Adrenal gland (tissue), 5 donors: ENCODE results near the gene VEGFA.
A peak's percentile ranks its signal among the peaks of the same experiment; 100 is the strongest.

ENCODE experiments used
- CTCF ChIP-seq, 6 experiments: fragments of 450-650 bp in 4 of 6; fragments of 200-600 bp in 2 of 6; sonication (generic) in 1 of 6; IDR thresholded peaks; 1 replicate in 5 of 6; 2 replicates in 1 of 6; pipeline versions ENCODE4 v1.5.1 to v1.8.0; 2016 to 2021; ENCODE audit warnings: antibody characterized with exemption in 6 of 6, mild to moderate bottlenecking in 2 of 6, moderate library complexity in 1 of 6
- POLR2A ChIP-seq, 2 donors: fragments of 450-650 bp; IDR thresholded peaks; one replicate each; pipeline ENCODE4 v1.6.1; 2017; ENCODE audit warnings: antibody characterized with exemption in 2 of 2, mild to moderate bottlenecking in 2 of 2, moderate library complexity in 1 of 2
- donor health status: DM: no; HTN: no; CAD: no.

- TF ChIP-seq CTCF (IDR thresholded peaks at IDR 0.05), result peak; percentile 36 to 76 (median 64)
- no peak for TF ChIP-seq POLR2A (IDR thresholded peaks at IDR 0.05)
Measured at GRCh38 chr6:43723737-43724295, 46.2 kb upstream of the VEGFA start.
